Measurements from ENCODE around the gene DENND4A.

DNA sequence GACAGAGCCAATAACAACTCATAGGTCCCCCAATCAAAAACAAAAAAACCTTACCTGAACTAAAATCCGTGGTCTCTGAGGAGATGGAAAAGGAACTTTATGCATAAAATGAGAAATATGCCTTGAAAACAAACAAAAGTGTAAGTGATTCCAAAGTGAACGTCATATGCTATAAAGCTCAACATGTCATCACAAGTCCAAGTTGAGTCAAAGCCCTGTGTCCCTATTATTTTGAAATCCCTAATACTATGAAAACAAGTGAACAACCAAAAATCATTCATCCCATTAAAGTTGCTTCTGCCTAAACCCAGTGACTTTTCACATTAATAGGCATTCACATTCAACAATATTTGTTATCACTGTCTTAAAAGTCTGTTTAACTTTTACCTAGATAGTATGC is 59.4 kb downstream of the DENND4A start:
- no peak for TF ChIP-seq EZH2phosphoT487 (IDR thresholded peaks at IDR 0.05; ENCODE audit: borderline replicate concordance, low read length)
- TF ChIP-seq, protein P1, sequence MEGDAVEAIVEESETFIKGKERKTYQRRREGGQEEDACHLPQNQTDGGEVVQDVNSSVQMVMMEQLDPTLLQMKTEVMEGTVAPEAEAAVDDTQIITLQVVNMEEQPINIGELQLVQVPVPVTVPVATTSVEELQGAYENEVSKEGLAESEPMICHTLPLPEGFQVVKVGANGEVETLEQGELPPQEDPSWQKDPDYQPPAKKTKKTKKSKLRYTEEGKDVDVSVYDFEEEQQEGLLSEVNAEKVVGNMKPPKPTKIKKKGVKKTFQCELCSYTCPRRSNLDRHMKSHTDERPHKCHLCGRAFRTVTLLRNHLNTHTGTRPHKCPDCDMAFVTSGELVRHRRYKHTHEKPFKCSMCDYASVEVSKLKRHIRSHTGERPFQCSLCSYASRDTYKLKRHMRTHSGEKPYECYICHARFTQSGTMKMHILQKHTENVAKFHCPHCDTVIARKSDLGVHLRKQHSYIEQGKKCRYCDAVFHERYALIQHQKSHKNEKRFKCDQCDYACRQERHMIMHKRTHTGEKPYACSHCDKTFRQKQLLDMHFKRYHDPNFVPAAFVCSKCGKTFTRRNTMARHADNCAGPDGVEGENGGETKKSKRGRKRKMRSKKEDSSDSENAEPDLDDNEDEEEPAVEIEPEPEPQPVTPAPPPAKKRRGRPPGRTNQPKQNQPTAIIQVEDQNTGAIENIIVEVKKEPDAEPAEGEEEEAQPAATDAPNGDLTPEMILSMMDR (IDR thresholded peaks at IDR 0.05; ENCODE audit: low read depth, low read length, poor library complexity, severe bottlenecking) = no peak
